Measurements from ENCODE around the gene CCKAR. TPM values are rescaled to one million over a fixed set of nuclear protein-coding genes. Genes with fewer than 3 reads are reported as not detected.

Gene CCKAR
- not detected in 2 replicates for total RNA-seq

- H3K27ac Mint-ChIP-seq: no peak within 1 kb of the TSS
- no peaks in the 10 kb centered on the region for H3K9me3 Mint-ChIP-seq
- no peak within 1 kb of the TSS for H3K4me3 Mint-ChIP-seq (ENCODE audit: low read depth)
- DNase-seq (ENCODE audit: low spot score): no peak
- no peaks in the 10 kb centered on the region for H3K36me3 Mint-ChIP-seq (ENCODE audit: low read depth)
- no peaks in the 10 kb centered on the region for H3K4me1 Mint-ChIP-seq (ENCODE audit: low read depth)
- intact Hi-C loops (cut with micrococcal nuclease): no loop called here
- peaks cover 6% of the 10 kb centered on the region for H3K27me3 Mint-ChIP-seq (ENCODE audit: low read depth)
These were observed at the start of gene CCKAR for GRCh38 chr4:26490111-26490959. CCKAR (minus strand) TSS chr4:26490484; CDS start chr4:26490267, 217 bp downstream.

- no peak for DNase-seq (ENCODE audit: low spot score)
- intact Hi-C loops (cut with micrococcal nuclease): no loop called here
- Mint-ChIP-seq H3K27me3 (ENCODE audit: low read depth) (peaks cover 2% of the 10 kb centered on the region), H3K9me3 (no peaks in the 10 kb centered on the region), H3K4me3 (ENCODE audit: low read depth) (no peak overlapping the region), H3K36me3 (ENCODE audit: low read depth) (no peaks in the 10 kb centered on the region), H3K4me1 (ENCODE audit: low read depth) (no peaks in the 10 kb centered on the region), H3K27ac (no peak overlapping the region)
These were observed 43.4 kb upstream of the CCKAR start for GRCh38 chr4:26533685-26534084.

GRCh38 chr4:26531491-26532116 lies 41.3 kb upstream of the CCKAR start:
- H3K27me3 Mint-ChIP-seq (ENCODE audit: low read depth): no peaks in the 10 kb centered on the region
- no peaks in the 10 kb centered on the region for H3K36me3 Mint-ChIP-seq (ENCODE audit: low read depth)
- H3K27ac Mint-ChIP-seq: no peak overlapping the region
- no peak for DNase-seq (ENCODE audit: low spot score)
- no peak overlapping the region for H3K4me3 Mint-ChIP-seq (ENCODE audit: low read depth)
- H3K9me3 Mint-ChIP-seq: no peaks in the 10 kb centered on the region
- intact Hi-C loops (cut with micrococcal nuclease): no loop called here
- H3K4me1 Mint-ChIP-seq (ENCODE audit: low read depth): no peaks in the 10 kb centered on the region

GRCh38 chr4:26530099-26530498 lies 39.8 kb upstream of the CCKAR start:
- DNase-seq (ENCODE audit: low spot score): no peak
- H3K27me3 Mint-ChIP-seq (ENCODE audit: low read depth): no peaks in the 10 kb centered on the region
- H3K9me3 Mint-ChIP-seq: no peaks in the 10 kb centered on the region
- no peaks in the 10 kb centered on the region for H3K4me1 Mint-ChIP-seq (ENCODE audit: low read depth)
- H3K4me3 Mint-ChIP-seq (ENCODE audit: low read depth): no peak overlapping the region
- no peaks in the 10 kb centered on the region for H3K36me3 Mint-ChIP-seq (ENCODE audit: low read depth)
- intact Hi-C loops (cut with micrococcal nuclease): no loop called here
- H3K27ac Mint-ChIP-seq: no peak overlapping the region

GRCh38 chr4:26529479-26529878 lies 39.2 kb upstream of the CCKAR start:
- no peak for DNase-seq (ENCODE audit: low spot score)
- intact Hi-C loops (cut with micrococcal nuclease): no loop called here
- H3K4me1 Mint-ChIP-seq (ENCODE audit: low read depth): no peaks in the 10 kb centered on the region
- no peak overlapping the region for H3K4me3 Mint-ChIP-seq (ENCODE audit: low read depth)
- no peaks in the 10 kb centered on the region for H3K9me3 Mint-ChIP-seq
- no peaks in the 10 kb centered on the region for H3K27me3 Mint-ChIP-seq (ENCODE audit: low read depth)
- no peak overlapping the region for H3K27ac Mint-ChIP-seq
- H3K36me3 Mint-ChIP-seq (ENCODE audit: low read depth): no peaks in the 10 kb centered on the region

- H3K9me3 Mint-ChIP-seq: no peaks in the 10 kb centered on the region
- no peak overlapping the region for H3K27ac Mint-ChIP-seq
- no peaks in the 10 kb centered on the region for H3K36me3 Mint-ChIP-seq (ENCODE audit: low read depth)
- DNase-seq (ENCODE audit: low spot score): no peak
- peaks cover 2% of the 10 kb centered on the region for H3K27me3 Mint-ChIP-seq (ENCODE audit: low read depth)
- intact Hi-C loops (cut with micrococcal nuclease): no loop called here
- H3K4me3 Mint-ChIP-seq (ENCODE audit: low read depth): no peak overlapping the region
- H3K4me1 Mint-ChIP-seq (ENCODE audit: low read depth): no peaks in the 10 kb centered on the region
These were observed 35.5 kb upstream of the CCKAR start for GRCh38 chr4:26525771-26526150.

GRCh38 chr4:26525136-26525770 lies 35.0 kb upstream of the CCKAR start:
- intact Hi-C loops (cut with micrococcal nuclease): no loop called here
- Mint-ChIP-seq H3K9me3 (no peaks in the 10 kb centered on the region), H3K27ac (no peak overlapping the region), H3K4me1 (ENCODE audit: low read depth) (no peaks in the 10 kb centered on the region), H3K4me3 (ENCODE audit: low read depth) (no peak overlapping the region), H3K27me3 (ENCODE audit: low read depth) (peaks cover 2% of the 10 kb centered on the region), H3K36me3 (ENCODE audit: low read depth) (no peaks in the 10 kb centered on the region)
- DNase-seq (ENCODE audit: low spot score): no peak

GRCh38 chr4:26524011-26524410 lies 33.7 kb upstream of the CCKAR start:
- intact Hi-C loops (cut with micrococcal nuclease): no loop called here
- Mint-ChIP-seq H3K27me3 (ENCODE audit: low read depth) (peaks cover 2% of the 10 kb centered on the region), H3K27ac (no peak overlapping the region), H3K36me3 (ENCODE audit: low read depth) (no peaks in the 10 kb centered on the region), H3K9me3 (no peaks in the 10 kb centered on the region), H3K4me3 (ENCODE audit: low read depth) (no peak overlapping the region), H3K4me1 (ENCODE audit: low read depth) (no peaks in the 10 kb centered on the region)
- no peak for DNase-seq (ENCODE audit: low spot score)

- Mint-ChIP-seq H3K27ac (no peak overlapping the region), H3K36me3 (ENCODE audit: low read depth) (no peaks in the 10 kb centered on the region), H3K4me1 (ENCODE audit: low read depth) (no peaks in the 10 kb centered on the region), H3K4me3 (ENCODE audit: low read depth) (no peak overlapping the region), H3K9me3 (no peaks in the 10 kb centered on the region), H3K27me3 (ENCODE audit: low read depth) (peaks cover 2% of the 10 kb centered on the region)
- intact Hi-C loops (cut with micrococcal nuclease): no loop called here
- no peak for DNase-seq (ENCODE audit: low spot score)
These were observed 32.2 kb upstream of the CCKAR start for GRCh38 chr4:26522478-26522877.

- Mint-ChIP-seq H3K36me3 (ENCODE audit: low read depth) (no peaks in the 10 kb centered on the region), H3K4me1 (ENCODE audit: low read depth) (no peaks in the 10 kb centered on the region), H3K27me3 (ENCODE audit: low read depth) (peaks cover 2% of the 10 kb centered on the region), H3K9me3 (no peaks in the 10 kb centered on the region), H3K27ac (no peak overlapping the region), H3K4me3 (ENCODE audit: low read depth) (no peak overlapping the region)
- DNase-seq (ENCODE audit: low spot score): no peak
- intact Hi-C loops (cut with micrococcal nuclease): no loop called here
These were observed 30.6 kb upstream of the CCKAR start for GRCh38 chr4:26520728-26521450.

- peaks cover 8% of the 10 kb centered on the region for H3K27me3 Mint-ChIP-seq (ENCODE audit: low read depth)
- H3K9me3 Mint-ChIP-seq: no peaks in the 10 kb centered on the region
- H3K36me3 Mint-ChIP-seq (ENCODE audit: low read depth): no peaks in the 10 kb centered on the region
- no peak overlapping the region for H3K4me3 Mint-ChIP-seq (ENCODE audit: low read depth)
- no peak overlapping the region for H3K27ac Mint-ChIP-seq
- H3K4me1 Mint-ChIP-seq (ENCODE audit: low read depth): no peaks in the 10 kb centered on the region
- intact Hi-C loops (cut with micrococcal nuclease): no loop called here
- DNase-seq (ENCODE audit: low spot score): no peak
These were observed 25.7 kb upstream of the CCKAR start for GRCh38 chr4:26515936-26516335.

GRCh38 chr4:26510334-26510964 lies 20.2 kb upstream of the CCKAR start:
- Mint-ChIP-seq H3K4me1 (ENCODE audit: low read depth) (no peaks in the 10 kb centered on the region), H3K9me3 (no peaks in the 10 kb centered on the region), H3K27me3 (ENCODE audit: low read depth) (peaks cover 8% of the 10 kb centered on the region), H3K27ac (no peak overlapping the region), H3K36me3 (ENCODE audit: low read depth) (no peaks in the 10 kb centered on the region), H3K4me3 (ENCODE audit: low read depth) (no peak overlapping the region)
- no peak for DNase-seq (ENCODE audit: low spot score)
- intact Hi-C loops (cut with micrococcal nuclease): no loop called here

All from activated T-helper 2 cell treated with anti-CD3 and anti-CD28 coated beads, Interferon-gamma antibody, Interleukin-2, Interleukin-4, amounts not matched to agents 10 μg/mL and 5 μg/mL and 100 μg/mL, durations not matched to agents 14 hours and 24 hours and 36 hours (primary cell).